NB4 (cell line): Measurements from ENCODE around the gene RAB20.
"Not testable (repeated sequence)": the region's sequence is repeated elsewhere in the genome, so short reads cannot be mapped to it uniquely, and the experiment has no call there.

Source experiments
- CTCF ChIP-seq: IDR thresholded peaks from one replicate; pipeline ENCODE4 v1.5.1; 2012; ENCODE audit warnings: low read depth, low read length
- POLR2A ChIP-seq: IDR thresholded peaks from 2 replicates; pipeline ENCODE4 v1.6.1; 2011; ENCODE audit warnings: mild to moderate bottlenecking; ENCODE audit not compliant: insufficient read length; ENCODE audit errors: extremely low read depth
- TF ChIP-seq, protein P1 (sequence below): IDR thresholded peaks from 2 replicates; pipeline ENCODE4 v1.6.1; 2011; ENCODE audit warnings: low read depth, low read length

DNA sequence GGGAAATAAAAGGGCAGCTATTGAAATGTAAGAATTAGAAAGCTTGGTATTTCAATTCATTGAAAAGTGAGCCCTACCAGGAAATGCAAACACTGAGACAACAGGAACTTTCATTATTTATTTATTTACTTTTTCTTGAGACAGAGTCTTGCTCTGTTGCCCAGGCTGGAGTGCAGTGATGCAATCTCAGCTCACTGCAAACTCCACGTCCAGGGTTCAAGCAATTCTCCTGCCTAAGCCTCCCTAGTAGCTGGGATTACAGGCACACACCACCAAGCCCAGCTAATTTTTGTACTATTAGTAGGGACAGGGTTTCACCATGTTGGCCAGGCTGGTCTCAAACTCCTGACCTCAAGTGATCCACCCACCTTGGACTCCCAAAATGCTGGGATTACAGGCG is 29.3 kb downstream of the RAB20 start:
- TF ChIP-seq CTCF, POLR2A: not testable (repeated sequence)
- TF ChIP-seq, protein P1, sequence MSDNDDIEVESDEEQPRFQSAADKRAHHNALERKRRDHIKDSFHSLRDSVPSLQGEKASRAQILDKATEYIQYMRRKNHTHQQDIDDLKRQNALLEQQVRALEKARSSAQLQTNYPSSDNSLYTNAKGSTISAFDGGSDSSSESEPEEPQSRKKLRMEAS = not testable (repeated sequence)
